DLD1 (cell line): ENCODE measurements around the gene KIRREL3.

Source experiments
- in situ Hi-C: cut with HindIII; loops from 2 replicates; pipeline ENCODE4 v1.10.0; 2017; ENCODE audit warnings: low sequenced_read_pairs

The KIRREL3 gene

DNA sequence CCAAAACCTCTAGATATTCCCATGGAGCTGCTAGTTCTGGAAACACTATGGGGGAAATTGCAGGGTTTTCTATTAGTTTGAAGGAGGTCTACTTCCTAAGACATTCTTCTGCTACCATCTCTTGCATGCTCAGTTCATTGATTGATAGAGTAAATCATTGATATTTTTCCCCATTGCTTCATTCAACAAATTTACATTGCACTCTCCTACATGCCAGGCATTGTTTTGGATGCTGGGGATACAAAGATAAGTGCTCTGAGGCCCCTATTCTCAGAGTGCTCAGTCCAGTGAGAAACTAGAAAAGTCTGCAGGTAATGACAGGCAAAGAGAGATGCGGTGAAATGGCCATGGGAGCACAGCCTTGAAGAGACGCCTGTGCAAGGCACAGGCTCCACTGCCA is 313.1 kb downstream of the KIRREL3 start:
- in situ Hi-C loops: no loop called here

GRCh38 chr11:126686938-126687337 is 313.6 kb downstream of the KIRREL3 start:
- in situ Hi-C loops: no loop called here

- in situ Hi-C loops: no loop called here
Observed at GRCh38 chr11:126683766-126684728, 316.5 kb downstream of the KIRREL3 start.

DNA sequence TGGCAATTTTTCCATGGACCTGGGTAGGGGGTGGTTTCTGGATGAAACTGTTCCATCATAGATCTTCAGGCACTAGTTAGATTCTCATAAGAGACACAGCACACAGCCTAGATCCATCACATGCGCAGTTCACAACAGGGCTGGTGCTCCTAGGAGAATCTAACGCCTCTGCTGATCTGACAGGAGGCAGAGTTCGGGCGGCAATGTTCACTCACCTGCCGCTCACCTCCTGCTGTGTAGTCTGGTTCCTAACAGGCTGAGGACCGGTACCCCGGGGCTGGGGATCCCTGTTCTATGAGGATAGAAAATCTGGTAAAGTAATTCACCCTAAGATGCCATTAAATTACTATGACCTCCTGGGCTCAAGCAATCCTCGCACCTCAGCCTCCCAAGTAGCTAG is 318.0 kb downstream of the KIRREL3 start:
- in situ Hi-C loops: no loop called here

GRCh38 chr11:126680700-126681099 is 319.9 kb downstream of the KIRREL3 start:
- in situ Hi-C loops: no loop called here

DNA sequence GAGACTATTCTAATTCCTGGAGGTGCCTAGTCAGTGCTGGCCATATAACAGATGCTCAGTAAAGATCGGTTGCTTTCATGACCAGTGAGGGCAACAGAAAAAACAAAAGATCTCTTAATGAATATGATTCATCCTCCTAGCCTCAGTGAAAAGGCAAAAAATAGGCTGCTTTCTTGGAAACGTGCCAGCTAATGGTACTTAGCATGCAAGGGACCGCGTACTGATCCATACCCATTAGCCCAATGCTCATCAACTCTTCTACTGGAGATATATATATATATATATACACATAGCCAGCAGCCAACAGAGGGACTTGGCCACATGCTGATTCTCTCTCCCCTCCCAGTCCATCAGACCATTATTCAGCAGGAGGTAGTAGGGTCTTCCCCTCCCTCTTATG is 320.4 kb downstream of the KIRREL3 start:
- in situ Hi-C loops: no loop called here

GRCh38 chr11:126679033-126679432 is 321.5 kb downstream of the KIRREL3 start:
- in situ Hi-C loops: no loop called here

GRCh38 chr11:126676536-126676935 is 324.0 kb downstream of the KIRREL3 start:
- in situ Hi-C loops: no loop called here

DNA sequence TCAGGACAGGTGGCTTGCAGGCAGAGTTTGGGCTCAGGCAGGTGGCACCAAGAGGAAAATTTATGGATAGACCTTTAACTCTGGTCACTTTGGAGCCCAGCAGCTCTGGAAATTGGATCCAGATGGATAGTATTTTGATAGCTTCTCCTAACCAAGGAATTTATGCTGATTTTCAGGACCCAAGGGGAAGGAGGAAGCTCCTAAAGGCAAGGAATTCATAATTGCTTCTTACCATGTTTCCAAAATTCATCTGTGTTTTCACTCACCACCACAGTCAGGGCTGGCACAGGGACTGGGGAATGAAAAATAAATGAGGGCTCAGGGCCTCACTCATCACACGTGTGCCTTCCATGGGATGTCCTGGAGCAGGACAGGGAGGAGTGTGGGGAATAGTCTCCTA is 327.3 kb downstream of the KIRREL3 start:
- in situ Hi-C loops: no loop called here

GRCh38 chr11:126669416-126669815 is 331.2 kb downstream of the KIRREL3 start:
- in situ Hi-C loops: no loop called here

GRCh38 chr11:126664643-126665042 is 335.9 kb downstream of the KIRREL3 start:
- in situ Hi-C loops: no loop called here

GRCh38 chr11:126663749-126664592 is 336.6 kb downstream of the KIRREL3 start:
- in situ Hi-C loops: no loop called here

DNA sequence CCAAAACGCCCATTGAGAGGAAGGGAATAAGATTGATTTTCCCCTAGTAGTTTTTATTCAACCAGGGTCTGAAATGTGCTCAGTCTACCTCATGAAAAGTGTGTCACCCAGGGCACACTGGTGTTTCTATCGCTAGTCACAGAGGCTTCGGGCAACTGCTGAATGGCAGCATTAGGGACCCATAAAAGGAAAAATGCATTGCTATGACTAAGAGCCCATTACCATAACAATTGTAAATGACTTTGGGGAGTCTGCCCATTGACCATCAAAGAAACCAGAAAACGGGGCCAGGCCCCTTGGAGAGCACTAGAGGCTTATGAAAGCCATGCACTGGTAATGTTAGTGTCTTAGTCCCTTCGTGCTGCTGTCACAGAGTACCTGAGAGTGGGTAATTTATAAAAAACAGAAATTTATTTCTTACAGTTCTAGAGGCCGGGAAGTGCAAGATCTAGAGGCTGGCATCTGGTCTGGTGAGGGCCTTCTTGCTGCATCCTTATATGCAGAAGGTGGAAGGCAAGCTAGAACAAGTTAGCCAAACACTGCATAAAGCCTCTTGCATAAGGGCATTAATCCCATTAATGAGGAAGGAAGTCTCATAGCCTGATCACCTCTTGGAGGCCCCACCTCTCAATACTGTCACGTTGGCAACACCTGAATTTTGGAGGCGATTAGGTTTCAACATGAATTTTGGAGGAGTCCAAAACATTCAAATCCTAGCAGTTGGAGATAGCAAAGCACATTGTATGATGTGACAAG is 338.4 kb downstream of the KIRREL3 start:
- in situ Hi-C loops: no loop called here

- in situ Hi-C loops: no loop called here
Observed at GRCh38 chr11:126660761-126661425, 339.7 kb downstream of the KIRREL3 start.

- in situ Hi-C loops: no loop called here
Observed at GRCh38 chr11:126660321-126660720, 340.2 kb downstream of the KIRREL3 start.

DNA sequence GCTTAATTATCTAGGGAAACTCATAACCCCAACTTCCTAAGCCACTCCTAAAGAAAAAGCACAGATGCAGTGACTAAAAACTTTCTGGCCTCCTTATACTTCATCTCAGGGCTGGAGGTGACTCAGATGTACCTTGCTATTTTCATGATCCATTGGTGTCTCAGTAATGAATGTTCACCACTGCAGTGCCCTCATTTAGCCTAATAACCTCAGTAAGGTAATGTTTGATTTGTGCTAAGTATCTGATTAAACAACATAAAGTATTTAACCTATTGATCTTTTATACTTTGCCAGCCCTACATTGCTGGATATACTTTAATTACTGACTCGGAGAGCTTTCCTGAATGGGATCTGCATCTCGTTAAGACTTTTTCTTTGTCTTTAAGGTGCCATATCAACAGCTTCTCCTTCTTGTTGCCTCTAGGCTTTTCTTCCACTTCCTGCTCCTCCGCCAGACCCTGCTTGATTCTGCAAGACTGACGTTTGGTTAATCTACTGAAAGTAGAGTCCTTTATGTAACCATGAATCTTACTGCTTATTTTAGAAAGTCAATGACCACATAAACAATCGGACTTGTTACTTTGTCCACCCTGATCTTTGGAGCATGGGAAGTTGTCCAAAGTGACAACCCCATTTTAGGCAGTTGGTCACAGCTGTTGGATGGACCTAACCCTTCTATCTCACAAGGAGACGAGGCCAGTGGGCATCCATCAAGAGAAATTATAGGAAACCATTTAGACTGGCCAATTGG is 342.1 kb downstream of the KIRREL3 start:
- in situ Hi-C loops: no loop called here

- in situ Hi-C loops: no loop called here
Observed at GRCh38 chr11:126655807-126656128, 344.8 kb downstream of the KIRREL3 start.

GRCh38 chr11:126654886-126655806 is 345.4 kb downstream of the KIRREL3 start:
- in situ Hi-C loops: no loop called here

- in situ Hi-C loops: no loop called here
Observed at GRCh38 chr11:126653040-126653439, 347.5 kb downstream of the KIRREL3 start.
